Measurements from ENCODE around the gene AGER.
"Not testable (repeated sequence)": the region's sequence is repeated elsewhere in the genome, so short reads cannot be mapped to it uniquely, and the experiment has no call there.

Gene AGER

GRCh38 chr6:32184084-32184640, at the start of gene AGER:
Gene AGER (minus strand): TSS chr6:32184253. CDS start chr6:32184222, 31 bp downstream.
- DNase-seq, result no peak

DNA sequence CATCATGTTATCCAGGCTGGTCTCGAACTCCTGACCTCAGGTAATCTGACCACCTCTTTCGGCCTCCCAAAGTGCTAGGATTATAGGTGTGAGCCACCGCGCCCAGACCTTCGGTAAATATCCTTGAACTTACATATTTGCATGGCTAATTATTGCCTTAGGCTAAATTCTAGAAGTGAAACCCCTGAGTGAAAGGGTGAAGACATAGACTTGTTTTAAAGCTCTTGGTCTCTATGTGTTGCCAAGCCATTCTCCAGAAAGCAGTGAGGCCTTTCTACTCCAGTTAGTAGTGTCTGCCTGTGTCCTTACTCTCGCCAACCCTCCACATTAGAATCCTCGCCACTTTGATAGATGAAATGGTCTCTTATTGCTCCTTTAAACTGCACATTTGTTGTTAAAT, 42.4 kb upstream of the AGER start:
- DNase-seq, result no peak

DNA sequence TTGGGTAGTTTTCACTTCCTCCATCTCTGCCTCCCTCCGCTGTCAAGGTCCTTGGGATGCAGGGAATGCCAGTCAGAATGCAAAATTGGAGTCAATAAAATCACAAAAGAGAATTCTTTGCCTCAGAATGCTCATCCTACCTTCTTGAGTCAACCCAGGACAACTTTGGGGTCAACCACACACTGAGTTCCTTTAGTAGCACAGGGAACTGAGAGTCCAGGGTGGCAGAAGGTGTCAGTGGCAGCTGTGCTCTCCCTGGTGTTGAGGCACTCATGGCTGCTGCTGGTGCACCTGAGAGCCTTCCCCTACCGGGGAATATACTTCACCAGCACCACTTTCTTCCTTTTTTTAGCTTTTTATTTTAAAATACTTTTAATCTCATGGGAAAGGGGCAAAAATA, 40.6 kb upstream of the AGER start:
- no peak for DNase-seq

DNA sequence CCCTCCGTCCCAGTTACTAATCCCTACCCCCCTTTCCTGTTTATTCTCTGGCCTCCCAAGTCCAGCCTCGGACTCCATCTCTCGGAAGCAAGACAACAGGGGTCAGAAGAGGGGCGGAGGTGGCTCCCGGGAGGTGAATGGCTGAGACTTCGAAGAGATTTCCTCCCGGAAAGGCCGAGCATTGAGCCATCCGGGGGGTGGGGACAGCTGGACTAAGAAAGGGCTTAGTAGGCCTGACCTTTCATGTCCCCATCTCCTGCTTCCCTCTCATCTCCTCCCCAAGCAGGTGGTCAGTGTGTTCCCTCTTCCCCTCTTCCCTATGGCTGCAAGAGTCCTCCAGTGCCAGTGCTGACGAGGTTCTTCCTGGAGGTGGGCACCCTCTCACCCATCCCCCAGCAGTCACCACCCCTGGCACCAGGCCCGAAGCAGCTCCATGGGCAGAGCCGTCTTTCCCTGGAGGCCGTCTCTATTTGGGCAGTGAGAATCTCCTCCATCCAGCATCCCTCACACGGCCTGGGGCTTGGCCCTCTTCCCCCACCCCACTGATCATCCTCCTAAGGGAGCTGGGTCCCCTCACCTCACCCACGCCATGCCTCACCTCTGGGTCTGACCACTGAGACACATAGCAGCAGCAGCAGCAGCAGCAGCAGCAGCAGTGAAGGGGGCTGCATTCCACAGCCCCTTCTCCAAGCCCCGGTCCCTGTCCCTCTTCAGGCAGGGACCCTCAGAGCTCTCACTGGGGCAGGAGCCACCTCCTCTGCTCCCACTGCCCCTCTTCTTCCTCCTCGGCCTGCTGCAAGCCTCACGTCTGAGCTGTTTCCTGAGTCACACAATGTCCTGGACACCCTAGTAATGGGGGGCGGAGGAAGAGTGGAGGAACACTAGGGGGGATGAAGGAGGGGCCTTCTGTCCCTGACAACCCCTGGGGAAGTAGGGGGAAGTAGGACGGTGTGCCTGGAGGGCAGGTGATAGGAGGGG, 39.5 kb upstream of the AGER start, which contains the start of gene NOTCH4:
NOTCH4 (minus strand) TSS at position 810 of the 978 bp plus-strand sequence; CDS start at position 671, 139 bp downstream.
- no peak for DNase-seq

DNA sequence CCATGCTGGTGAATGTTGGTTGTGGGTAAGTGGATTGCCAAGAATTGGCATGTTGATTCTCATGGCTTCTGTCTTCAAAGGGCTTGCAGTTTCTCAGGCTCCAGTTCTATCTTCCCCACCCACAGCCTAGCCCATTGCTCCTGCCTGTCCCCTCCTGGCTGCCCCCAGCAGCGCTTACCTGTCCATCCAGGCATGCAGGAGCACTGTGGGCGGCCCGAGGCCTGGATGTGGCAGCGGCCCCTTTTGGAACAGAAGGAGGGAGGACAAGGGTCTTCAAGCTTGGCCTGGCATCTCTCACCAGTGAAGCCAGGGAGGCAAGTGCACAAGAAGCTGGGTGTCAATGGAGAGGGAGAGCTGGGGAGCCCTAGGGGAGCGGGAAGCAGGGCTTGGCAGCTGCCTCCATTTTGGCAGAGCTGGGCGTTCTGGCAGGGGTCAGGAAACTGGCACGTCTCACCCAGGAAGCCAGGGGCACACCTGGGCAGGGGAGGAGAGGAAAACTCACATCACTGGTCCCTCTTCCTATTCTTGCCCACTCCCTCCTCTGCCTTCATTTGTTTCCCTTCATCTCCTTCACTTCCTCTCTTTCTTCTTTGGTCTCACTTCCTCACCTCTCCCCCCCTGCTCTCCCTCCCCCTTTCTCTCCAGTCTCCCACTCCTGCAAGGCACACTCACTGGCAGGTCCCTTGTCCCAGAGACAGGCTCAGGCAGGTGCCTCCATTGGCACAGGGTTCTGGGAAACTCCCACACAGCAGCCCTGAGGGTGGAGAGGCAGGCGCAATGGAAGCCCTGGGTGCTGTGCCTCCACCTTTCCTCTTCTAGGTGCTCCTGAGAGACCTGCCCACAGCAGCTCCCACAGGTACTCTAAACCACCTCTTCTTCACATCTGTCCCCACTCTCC, 38.5 kb upstream of the AGER start:
- DNase-seq, result no peak

- no peak for DNase-seq
These were observed 36.0 kb upstream of the AGER start for GRCh38 chr6:32220021-32220420.

- no peak for DNase-seq
These were observed 34.1 kb upstream of the AGER start for GRCh38 chr6:32218167-32218566.

DNA sequence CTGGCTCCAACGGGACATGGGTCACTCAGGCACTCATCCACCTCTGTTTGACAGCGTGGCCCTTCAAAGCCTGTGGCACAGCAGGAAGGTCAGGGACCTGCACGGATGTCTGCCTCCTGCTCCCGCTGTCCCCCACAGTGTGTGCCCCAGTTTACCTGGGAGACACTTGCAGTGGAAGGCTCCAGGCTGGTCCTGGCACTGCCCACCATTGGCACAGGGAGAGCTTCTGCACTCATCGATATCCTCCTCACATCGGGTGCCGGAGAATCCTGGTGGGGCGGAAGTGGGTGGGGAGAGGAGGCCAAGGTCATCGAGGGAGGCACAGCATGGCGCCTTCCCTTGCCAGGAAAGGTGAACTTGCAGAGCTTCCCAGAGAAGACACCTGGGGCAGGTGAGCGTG, 32.9 kb upstream of the AGER start:
- DNase-seq, result no peak

DNA sequence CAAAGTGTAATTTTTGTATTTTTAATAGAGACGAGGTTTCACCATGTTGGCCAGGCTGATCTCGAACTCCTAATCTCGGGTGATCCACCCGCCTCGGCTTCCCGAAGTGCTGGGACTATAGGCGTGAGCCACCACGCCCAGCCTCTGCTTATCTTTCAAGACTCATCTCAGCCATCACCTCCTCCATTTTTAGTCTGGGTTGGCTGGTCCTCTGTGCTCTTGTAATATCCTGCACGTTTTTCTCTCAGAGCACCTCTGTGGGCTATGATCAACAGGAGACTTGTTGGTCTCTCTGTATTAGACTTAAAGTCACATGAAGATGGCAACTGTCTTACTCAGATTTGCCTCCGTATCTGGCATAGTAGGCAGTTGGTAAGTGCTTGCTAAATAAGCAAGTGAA, 32.2 kb upstream of the AGER start:
- DNase-seq, result no peak

- no peak for DNase-seq
These were observed 31.6 kb upstream of the AGER start for GRCh38 chr6:32215617-32216016.

DNA sequence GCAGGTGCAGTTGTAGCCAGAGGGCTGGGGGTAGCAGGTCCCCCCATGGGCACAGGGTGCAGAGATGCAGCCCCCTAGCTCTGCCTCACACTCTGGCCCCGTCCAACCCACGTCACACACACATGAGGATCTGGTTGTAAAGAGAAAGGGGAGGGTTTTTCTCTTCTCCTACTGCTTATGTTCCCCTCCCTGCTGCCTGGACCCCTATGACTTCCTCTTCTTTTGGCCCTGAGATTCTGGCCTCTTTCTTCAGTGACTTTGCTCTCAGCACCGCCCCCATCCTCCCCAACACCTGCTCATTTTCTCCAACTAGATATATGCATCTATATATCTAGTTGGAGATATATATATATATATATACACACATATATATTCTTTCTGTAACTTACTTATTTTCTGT, 30.1 kb upstream of the AGER start:
- no peak for DNase-seq

DNA sequence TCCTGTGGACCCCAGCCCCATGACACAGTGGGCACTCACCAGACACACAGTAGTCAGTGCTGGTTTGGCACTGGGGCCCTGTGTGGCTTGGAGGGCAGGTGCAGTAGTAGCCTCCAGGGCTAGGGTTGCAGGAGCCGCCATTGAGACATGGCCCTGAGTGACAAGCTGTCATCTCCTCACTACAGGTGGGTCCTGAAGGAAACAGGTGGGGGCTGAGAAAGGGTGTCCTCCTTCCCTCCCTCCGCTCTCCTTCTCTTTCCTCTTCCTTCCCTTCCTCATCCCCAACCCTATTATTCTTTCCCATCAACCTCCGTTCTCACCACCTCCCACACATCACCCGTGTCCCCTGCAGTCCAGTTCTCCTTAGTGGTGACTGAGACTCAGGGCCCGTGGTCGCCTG, 29.6 kb upstream of the AGER start:
- DNase-seq, result no peak

DNA sequence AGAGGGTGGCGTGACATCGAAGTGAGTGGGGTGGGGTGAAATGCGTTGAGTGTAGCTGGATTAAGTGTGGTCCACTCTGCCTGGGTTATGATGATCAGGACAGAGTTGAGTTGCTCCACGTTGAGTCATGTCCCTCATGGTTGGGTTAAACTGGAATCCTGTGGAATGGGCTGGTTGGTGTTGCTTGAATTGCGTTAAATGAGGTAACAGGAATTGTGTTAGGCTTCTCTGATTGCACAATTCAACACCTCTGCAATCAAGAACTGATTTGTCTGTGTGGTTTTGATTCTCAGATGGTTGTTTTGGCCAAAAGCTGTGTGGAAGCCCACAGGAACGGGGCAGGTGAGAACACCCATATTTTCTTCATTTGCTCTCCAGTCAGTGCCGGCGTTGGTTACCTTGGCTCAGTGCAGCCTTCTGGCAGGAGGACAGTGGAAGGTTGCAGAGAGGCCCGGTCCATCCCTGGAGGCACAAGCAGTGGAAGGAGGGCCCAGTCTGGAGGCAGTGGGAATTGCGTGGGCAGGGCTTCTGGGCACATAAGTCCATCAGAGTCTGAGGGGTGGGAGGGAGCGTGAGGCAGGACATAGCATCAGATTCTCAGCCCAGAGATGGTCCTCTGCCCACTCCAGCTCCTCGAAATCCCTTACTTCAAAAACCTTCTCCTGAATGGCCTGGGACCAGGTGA, 28.2 kb upstream of the AGER start:
- no peak for DNase-seq

GRCh38 chr6:32211432-32211831, 27.4 kb upstream of the AGER start:
- DNase-seq, result not testable (repeated sequence)

DNA sequence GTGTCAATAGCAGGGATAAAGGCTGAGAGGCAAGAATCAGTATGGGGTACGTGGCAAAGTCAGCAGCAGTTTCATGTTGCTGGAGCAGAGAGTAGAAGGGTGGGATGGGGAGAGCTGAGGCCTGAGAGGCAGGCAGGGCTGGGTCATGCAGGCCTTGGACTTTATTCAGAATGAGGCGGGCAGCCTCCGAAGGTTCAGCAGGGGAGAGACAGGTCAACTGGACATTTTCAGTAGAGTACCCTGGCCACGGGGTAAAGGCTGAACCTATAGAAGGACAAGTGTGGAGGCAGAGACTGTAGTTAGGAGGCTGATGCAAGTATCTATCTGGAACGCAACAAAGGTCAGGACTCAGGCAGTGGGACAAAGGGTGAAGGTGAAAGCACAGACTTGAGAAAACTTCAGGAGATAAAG, 26.1 kb upstream of the AGER start:
- no peak for DNase-seq

DNA sequence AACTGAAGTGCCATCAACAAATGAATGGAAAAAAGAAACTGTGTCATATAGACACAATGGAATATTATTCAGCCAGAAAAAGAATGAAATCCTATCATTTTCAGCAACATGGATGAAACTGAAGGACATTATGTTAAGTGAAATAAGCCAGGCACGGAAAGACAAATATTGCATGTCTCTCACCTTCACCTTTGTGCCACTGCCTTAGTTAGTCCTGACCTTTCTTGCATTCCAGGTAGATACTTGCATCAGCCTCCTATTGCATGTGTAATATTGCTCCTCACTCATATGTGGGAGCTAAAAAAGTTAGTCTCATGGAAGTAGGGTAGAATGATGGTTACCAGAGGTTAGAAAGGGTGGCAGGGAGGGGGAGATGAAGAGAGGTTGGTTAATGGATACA, 24.9 kb upstream of the AGER start:
- DNase-seq, result no peak

GRCh38 chr6:32204268-32204715, 20.2 kb upstream of the AGER start:
- DNase-seq, result no peak

- no peak for DNase-seq
These were observed 19.6 kb upstream of the AGER start for GRCh38 chr6:32203426-32204267.

GRCh38 chr6:32202186-32202585, 18.1 kb upstream of the AGER start:
- no peak for DNase-seq

DNA sequence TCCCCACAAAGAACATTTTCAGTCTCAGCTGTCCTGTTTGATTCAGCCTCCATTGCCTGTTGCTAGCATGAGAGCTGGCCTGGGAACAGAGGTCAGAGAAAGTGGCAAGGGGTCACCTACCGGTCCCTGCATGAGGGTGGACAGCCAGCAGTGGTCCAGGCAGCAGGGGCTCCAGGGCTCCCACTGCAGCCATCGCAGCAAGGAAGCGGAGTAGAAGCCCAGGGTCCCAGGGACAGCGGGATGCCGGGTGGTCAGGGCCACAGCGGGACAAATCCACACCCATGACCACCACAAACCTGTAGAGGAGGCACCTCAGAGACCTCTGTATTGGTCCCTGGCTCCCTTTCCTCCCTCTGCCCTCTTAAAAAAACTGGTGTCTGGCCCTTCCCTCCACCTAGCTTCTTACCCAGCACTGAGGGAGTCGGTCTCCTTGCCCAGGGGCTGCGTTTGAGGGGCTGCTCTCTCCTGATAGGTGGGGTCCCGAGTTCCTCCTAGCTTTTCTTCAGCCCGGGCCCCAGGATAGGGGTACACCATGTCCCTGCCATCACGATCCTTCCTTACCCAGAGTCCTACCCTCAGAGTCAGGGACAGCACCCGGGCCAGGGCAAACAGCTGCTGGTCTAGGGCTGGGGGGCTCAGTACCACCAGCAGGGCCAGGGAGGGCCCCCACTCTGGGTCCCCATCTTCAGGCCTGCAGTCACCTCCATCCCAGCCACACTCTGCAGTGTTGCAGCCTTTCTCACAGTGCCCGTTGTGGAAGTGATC, 16.8 kb upstream of the AGER start:
- DNase-seq, result no peak
